ENCODE measurements around the gene TRIM17.
A peak's percentile ranks its signal among the peaks of the same experiment; 100 is the strongest.

The TRIM17 gene

GRCh38 chr1:228400692-228401454, 15.8 kb downstream of the TRIM17 start:
- no peak for DNase-seq (ENCODE audit: low spot score)

GRCh38 chr1:228400237-228400651, 16.4 kb downstream of the TRIM17 start:
- DNase-seq (ENCODE audit: low spot score): no peak

DNA sequence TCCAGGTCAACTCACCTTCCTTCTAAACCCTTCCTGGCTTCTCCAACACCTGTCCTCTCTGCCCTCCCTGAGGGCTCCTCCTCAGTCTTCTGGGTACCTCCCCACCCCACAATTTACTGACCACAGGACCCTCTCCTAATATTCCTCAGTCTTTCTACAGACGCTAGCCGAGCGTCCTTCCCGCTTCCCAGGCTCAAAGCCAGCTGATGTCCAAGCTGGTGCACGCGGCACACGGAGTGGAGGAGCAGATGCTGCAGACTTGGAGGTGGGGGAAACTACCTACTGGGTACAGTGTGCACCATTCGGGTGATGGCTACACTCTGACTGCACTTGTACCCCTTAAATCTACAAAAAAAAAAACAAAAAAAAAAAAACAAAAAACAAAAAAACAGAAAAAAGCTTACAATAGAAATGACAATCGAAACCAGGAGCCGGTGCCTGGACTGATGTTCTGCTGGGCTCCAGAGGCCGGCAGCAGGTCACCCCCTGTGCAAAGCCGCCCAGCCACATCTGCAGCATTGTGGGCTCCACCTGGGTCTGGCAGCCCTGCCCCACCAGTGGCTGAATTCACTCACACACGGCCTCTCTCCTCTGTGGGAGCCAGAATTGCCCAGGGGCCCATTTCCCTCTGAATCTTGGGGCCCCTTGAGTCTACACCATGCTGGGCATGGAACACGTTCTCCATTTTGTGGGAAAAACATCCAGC, 17.0 kb downstream of the TRIM17 start:
- DNase-seq (ENCODE audit: low spot score): no peak

- no peak for DNase-seq (ENCODE audit: low spot score)
Observed at GRCh38 chr1:228398741-228399461, 17.8 kb downstream of the TRIM17 start.

DNA sequence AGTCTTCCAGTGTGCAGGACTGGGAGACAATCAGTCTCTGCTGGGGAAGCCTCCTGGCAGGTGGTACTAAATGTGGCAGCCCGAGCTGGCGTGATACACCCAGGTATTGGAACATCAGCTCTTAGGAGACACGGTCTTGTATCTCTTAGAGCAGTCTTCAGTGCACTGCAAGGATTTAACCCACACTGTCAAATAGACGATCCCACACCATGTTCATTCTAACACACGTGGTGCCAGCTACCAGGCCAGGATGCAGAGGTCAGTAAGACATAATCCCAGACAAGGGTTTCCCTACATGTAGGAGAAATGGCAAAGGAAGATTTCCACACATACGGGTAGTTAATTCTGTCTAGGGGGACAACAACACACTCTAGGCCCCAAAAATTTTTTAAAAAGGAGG, 18.7 kb downstream of the TRIM17 start:
- DNase-seq (ENCODE audit: low spot score): no peak

DNA sequence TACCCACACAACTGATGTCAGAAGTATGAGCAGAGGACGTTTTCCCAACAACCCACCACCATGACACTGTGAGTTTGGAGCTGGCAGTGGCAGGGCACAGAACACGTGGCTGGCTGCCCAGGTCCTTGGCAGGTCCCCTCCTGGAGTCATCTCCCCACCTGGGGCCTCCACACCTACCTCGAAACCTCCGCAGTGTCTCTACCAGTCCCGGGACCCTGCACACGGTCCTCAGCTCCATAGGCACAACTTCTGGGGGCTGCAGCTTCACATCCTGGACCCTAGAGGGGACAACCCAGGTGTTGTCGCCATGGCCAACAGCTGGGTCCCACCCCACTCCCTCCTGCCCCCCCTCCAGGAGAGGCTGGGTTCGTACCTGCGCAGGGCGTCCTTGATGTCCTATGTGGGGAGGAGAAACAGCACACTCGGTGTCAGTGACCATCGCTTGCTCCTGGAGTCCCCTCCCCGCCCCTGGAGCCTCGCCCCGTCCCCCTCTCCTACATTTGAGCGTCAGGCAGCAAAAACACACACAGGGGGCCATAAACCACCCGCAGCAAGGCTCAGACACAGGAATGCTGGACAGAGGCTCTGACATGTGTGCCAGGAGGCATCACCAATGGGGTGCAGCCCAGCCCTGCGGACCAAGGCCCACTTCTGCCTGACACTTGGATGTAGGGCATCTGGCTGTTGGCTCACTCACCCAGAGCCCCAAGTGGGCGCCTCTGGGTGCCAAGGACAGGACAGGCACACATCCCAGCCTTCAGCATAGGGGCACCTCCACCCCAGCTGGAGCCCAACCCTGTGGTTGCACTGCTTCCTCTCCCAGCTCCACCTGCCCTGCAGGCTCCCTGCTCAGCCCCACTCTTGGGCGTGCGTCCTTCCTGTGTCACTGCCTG, 19.6 kb downstream of the TRIM17 start:
- no peak for DNase-seq (ENCODE audit: low spot score)

- DNase-seq (ENCODE audit: low spot score): no peak
Observed at GRCh38 chr1:228394571-228395394, 21.9 kb downstream of the TRIM17 start.

- DNase-seq (ENCODE audit: low spot score): no peak
Observed at GRCh38 chr1:228393811-228394570, 22.7 kb downstream of the TRIM17 start.

GRCh38 chr1:228393268-228393701, 23.4 kb downstream of the TRIM17 start:
- peak; percentile 37 for DNase-seq (ENCODE audit: low spot score)

DNA sequence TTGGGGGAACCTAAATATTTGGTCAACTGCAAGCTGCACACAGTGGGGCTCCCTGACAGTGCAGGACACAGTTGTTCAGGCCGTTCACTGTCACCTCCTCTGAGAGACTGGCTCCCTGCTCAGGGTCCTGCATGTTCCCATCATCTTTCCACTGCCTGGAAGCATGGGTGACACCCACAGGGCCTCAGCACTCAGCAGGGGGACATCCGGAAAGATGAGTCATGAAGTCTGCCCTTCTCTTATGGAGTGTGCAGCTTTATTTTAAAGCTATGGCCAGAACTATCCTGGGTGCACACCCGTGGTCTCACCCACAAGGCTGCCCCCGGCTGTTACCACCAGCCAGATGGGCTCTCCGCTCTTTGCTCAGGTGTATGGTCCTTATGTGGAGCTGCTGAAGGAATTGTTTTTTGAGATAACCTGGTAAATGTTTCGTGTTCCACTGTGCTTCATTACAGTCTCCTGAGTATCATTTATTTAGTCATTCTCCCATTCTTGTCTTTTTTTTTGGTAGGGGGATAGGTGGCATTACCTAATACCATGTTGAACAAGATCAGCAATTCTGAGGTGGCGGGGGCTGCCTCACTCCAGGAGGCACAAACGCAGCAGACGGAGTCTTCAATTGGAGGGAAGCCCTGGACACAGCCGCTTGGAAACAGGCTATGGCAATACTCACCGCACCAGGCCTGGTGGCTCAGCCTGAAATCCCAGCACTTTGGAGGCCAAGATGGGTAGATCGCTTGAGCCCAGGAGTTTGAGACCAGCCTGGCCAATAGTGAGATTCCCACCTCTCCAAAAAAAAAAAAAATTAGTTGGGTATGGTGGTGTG, 24.3 kb downstream of the TRIM17 start:
- DNase-seq (ENCODE audit: low spot score): no peak

- no peak for DNase-seq (ENCODE audit: low spot score)
Observed at GRCh38 chr1:228391411-228392020, 25.1 kb downstream of the TRIM17 start.

DNA sequence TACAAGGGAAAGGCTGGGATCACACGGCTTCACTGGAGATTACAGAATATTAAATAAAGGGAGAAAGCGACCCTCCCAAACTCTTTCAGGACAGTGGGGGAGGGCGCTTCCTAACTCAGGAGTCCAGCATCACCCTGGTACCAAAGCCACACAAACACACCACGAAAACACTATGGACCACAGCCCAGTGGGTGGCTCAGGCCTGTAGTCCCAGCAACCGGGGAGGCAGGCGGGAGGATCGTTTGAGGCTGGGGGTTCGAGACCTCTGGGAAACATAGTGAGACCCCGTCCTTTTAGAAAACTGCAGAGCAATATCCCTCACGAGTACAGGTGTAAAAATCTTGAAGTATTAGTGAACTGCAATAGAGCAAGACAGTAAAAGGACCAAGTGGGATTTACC, 26.0 kb downstream of the TRIM17 start:
- no peak for DNase-seq (ENCODE audit: low spot score)

- DNase-seq (ENCODE audit: low spot score): no peak
Observed at GRCh38 chr1:228387321-228387720, 29.3 kb downstream of the TRIM17 start.

DNA sequence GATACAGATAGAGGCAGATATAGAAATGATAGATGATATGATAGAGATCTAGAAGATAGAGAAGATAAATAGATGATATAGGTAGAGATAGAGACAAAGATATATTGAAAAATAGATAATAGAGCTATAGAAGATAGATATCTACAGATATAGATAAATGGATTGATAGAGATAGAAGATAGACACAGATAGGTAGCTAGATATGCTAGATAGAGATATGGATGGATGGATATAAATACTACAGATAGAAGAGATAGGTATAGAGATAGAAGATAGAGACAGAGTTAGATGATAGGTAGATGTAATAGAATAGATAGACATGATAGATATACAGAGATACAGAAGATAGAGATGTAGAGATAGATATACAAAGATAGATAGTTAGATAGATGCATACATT, 31.4 kb downstream of the TRIM17 start:
- DNase-seq (ENCODE audit: low spot score): no peak

DNA sequence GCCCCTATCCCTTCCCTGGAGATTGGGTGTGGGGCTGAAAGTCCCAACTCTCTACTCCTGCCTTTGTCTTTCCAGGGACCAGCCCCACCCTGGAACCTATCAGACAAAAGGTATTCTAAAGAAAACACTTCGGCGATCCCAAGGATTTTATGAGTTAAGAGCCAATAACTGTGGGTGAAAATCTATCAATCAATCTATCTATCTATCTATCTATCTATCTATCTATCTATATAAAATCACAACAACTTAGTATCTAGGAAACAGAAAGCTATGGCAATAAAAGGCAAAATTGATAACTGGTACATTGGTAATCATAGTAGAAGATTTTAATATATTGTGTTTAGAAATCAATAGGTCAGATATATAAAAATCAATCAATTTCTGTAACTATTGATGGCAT, 32.9 kb downstream of the TRIM17 start:
- DNase-seq (ENCODE audit: low spot score): no peak

DNA sequence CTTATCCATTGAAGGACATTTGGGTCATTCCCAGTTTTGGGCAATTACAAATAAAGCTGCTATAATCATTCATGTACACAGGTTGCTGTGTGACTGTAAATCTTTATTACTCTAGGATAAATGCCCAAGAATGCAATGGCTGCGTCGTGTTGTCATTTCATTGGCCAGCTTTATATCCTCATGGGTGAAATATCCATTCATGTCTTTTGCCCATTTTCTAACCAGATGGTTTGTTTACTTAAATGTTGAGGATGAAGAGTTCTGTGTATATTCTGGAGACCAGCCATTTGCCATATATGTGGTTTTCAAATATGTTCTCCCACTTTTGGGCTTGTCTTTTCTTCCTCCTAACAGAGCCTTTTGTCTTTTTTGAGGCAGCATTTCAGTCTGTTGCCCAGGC, 35.3 kb downstream of the TRIM17 start:
- no peak for DNase-seq (ENCODE audit: low spot score)

DNA sequence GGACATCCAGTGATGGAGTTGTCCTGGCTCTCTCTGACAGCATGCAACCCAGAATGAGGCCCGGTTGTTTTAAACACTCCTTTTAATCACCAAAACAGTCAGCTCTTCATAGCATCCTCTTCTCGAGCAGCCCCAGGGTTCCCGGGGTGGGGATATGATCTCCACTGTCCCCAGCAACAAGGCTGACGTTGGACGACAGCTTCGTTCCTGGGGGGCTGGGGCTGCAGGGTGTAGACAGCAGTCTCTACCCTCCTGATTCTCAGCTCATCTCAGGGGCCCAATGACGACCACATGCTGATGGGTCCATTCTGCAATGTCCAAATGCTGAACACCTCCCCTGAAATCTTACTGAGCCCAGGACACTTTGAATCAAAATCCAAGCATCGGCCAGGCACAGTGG, 37.0 kb downstream of the TRIM17 start:
- no peak for DNase-seq (ENCODE audit: low spot score)

DNA sequence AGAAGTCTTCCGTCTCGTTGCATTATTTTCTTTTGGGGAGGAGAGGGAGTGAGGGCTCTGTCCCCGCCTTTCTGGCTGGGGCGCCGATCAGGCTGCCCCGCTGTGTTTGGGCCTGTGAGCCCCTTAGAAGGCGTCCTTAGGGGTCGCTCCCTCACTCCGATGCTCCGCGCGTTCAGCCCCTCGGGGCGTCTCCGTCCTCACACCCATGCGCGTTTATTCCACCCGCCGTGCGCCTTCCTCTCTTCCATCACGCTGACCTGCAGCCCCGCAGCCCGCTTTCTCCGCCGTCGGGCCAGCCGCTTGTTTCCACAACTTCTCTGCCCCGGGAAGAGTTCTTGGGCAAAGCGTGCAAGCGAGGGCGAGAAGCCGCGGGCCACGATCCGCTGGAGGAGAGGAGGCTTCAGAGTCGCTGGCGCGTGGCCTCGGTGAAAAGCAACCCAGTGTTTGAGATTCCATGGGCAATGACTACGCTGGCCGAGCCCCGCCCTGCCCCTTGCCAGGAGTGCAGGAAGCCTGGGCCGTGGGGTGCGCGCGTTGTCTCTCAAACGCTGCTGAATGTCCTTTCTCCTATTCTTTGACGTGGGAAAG, 37.7 kb downstream of the TRIM17 start:
- peak; percentile 22 for DNase-seq (ENCODE audit: low spot score)
